GM18517 (cell line): ENCODE results near the gene ZNF281.

Experiments used
- ATAC-seq: cut with Tn5 transposase; IDR thresholded peaks from one replicate; pipeline ENCODE4 v1.9.1; 2021; ENCODE audit warnings: mild to moderate bottlenecking, moderate library complexity; ENCODE audit not compliant: unreplicated experiment

Gene ZNF281

DNA sequence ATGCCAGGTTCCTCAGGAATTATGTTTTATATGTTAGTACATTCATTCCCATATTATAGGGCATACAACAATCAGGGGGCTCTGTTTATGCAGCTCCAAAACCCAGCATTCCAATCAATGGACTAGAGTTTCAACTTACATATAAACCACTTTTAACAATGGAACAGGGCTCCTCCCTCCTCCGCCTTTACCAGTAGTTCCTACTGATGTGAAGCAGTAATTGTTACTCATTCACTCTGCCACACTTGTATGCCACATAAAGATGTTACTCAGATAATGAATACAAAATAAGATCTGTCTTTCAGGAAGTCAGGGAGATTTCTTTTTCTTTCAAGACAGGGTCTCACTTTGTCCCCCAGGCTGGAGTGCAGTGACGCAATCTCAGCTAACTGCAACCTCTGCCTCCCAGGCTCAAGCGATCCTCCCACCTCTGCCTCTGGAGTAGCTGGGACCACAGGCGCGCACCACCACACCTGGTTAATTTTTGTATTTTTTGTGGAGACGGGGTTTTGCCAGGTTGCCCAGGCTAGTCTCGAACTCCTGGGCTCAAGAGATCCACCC lies 17.1 kb downstream of the ZNF281 start:
- ATAC-seq: no peak

DNA sequence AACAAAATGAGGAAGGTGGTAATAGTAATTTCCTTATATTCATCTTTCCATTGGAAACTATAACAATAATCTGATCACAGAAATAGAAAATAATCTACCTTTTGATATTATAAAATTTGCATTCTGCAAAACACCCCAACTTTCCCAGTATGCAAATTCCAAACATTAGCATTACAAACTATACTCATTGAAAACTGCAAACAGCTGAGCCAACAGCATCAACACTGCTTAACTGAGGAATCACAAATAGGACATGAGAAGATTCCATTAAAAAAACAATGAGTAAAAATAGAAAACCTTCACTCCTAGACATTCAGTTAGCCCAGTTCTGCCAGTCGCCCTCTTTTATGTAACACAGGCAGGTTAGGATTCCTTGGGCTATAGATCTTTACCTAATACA lies 18.1 kb downstream of the ZNF281 start:
- no peak for ATAC-seq

GRCh38 chr1:200388791-200389190 lies 21.0 kb downstream of the ZNF281 start:
- ATAC-seq: no peak

DNA sequence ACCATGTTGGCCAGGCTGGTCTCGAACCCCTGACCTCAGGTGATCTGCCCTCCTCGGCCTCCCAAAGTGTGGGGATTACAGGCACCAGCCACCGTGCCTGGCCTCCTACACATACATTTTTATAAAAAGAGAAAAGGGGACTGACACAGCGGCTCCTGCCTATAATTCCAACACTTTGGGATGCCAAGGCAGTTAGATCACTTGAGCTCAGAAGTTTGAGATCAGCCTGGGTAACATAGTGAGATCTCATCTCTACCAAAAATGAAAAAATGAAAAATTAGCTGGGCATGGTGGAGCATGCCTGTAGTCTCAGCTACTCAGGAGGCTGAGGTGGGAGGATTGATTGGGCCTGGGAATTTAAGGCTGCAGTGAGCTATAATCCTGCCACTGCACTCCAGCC lies 23.4 kb downstream of the ZNF281 start:
- no peak for ATAC-seq

GRCh38 chr1:200384818-200385390 lies 24.9 kb downstream of the ZNF281 start:
- no peak for ATAC-seq

GRCh38 chr1:200381256-200381984 lies 28.4 kb downstream of the ZNF281 start:
- ATAC-seq: no peak

GRCh38 chr1:200380589-200381021 lies 29.2 kb downstream of the ZNF281 start:
- ATAC-seq: peak; percentile 78

DNA sequence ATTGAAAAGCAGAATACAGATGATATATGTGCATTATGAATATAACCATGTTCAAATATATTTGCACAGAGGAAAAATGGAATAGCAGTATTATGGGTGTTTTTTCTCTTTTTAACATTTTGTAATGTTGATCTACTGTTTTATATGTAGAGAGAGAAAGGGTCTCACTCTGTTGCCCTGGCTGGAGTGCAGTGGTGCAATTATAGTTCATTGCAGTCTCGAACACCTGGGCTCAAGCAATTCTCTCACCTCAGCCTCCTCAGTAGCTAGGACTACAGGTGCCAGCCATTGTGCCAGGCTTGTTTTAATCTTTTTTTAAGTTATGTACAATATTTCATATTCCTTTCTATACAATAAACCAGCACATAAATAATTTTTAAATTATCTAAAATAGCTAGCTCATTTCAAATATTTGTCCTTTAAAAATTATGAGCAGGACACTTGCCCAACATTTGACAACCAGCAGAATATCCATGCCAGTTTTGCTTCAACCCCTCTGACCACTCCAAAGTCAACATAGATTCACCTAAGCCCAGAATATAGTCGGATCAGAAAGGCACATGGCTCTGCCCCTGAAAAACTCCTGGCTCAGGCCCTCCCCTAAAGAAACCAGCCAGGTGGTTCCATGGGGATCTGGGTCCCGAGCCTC lies 29.8 kb downstream of the ZNF281 start:
- ATAC-seq: no peak

GRCh38 chr1:200379432-200379757 lies 30.4 kb downstream of the ZNF281 start:
- ATAC-seq: no peak

GRCh38 chr1:200378096-200378495 lies 31.7 kb downstream of the ZNF281 start:
- ATAC-seq: no peak

DNA sequence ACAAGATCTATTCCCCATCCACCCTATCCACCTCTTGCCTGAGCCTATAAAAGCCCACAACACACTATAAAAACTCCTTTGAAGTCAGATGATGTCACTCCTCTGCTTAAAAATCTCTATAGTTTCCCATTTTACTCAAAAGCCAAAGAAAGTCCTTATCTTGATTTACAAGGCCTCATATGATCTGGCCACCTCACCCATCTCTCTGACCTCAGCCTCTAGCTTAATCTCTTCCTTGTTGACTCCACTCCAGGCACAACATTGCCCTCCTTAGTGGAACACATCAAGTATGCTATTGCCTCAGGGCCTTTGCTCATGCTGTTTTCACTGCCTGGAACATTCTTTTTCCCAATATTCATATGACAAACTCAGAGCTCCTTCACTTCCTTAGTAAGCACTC lies 33.3 kb downstream of the ZNF281 start:
- ATAC-seq: no peak

GRCh38 chr1:200374569-200375295 lies 35.1 kb downstream of the ZNF281 start:
- no peak for ATAC-seq

DNA sequence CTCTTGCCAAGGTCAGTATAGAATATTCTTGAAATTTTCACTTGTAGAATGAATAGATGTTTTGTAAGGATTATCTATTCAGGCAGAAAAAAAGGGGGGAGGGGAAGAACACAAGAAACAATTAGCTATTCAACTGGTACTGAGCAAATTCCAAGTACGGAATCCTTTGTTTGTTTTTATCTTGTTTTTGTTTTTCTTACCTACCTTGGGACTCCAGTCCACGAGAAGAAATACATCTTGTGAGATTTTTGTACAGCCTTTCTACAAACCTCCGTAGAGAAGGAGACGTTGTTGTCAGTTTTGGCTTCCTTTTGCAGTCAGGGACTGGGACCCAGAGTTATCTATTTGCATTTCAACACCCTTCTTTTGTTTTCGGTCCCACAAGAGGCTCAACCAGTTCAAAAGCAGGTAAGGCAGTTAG lies 36.0 kb downstream of the ZNF281 start:
- no peak for ATAC-seq

- no peak for ATAC-seq
These were observed 37.0 kb downstream of the ZNF281 start for GRCh38 chr1:200372885-200373181.

- ATAC-seq: no peak
These were observed 37.5 kb downstream of the ZNF281 start for GRCh38 chr1:200372095-200372884.

DNA sequence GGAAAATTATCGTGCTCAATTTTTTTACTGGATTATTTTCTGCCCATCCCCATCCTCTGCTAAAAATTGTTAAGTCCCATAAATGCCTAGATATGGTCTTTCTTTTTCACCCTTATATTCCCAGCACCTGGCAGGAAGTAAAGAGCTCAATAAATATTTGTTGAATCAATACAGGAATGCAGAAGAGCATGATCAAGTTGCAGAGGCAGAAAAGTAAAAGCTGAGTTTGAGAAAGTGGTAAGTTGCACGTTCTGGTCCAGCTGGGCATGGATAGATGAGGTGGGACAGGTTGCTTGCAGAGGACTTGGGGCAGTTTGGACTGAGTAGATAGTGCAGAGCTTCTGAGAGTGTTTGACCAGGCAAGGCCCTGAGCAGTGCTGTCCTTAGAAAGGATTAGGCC lies 40.1 kb downstream of the ZNF281 start:
- ATAC-seq: no peak

- ATAC-seq: no peak
These were observed 40.7 kb downstream of the ZNF281 start for GRCh38 chr1:200369131-200369530.

GRCh38 chr1:200368556-200368955 lies 41.3 kb downstream of the ZNF281 start:
- no peak for ATAC-seq

- ATAC-seq: no peak
These were observed 41.8 kb downstream of the ZNF281 start for GRCh38 chr1:200367841-200368534.

GRCh38 chr1:200366577-200367253 lies 43.1 kb downstream of the ZNF281 start:
- no peak for ATAC-seq
